Common myeloid progenitor, CD34-positive (primary cell): ENCODE results near the gene FRS2.

Experiments used
- CTCF ChIA-PET: fragments of 350-600 bp; sonication (Branson Sonifier 250); formaldehyde crosslinking; loops from one replicate; lab custom pipeline; 2021; ENCODE audit warnings: antibody characterized with exemption; lab: Charles Lee
- POLR2A ChIA-PET: fragments of 350-600 bp; sonication (Branson Sonifier 250); formaldehyde crosslinking; loops from one replicate; lab custom pipeline; 2021; ENCODE audit warnings: antibody characterized with exemption; lab: Charles Lee
- DNase-seq, 3 donors: peaks; one replicate each; pipeline versions ENCODE4 v3.0.0 to v3.0.0-alpha.2; 2013
- H3K27ac ChIP-seq, 2 experiments: 1 replicate in 1 of 2; 2 replicates in 1 of 2; pipeline ENCODE4 v1.7.0; 2013; ENCODE audit warnings: inconsistent platforms in 2 of 2, low read length in 2 of 2, mild to moderate bottlenecking in 2 of 2, low read depth in 1 of 2, moderate library complexity in 1 of 2; ENCODE audit not compliant: severe bottlenecking in 2 of 2, insufficient read depth in 1 of 2, poor library complexity in 1 of 2
- H3K27me3 ChIP-seq, 5 experiments: replicated peaks in 2 of 5; 1 replicate in 3 of 5; 2 replicates in 2 of 5; pipeline versions ENCODE4 v1.6.1 to v1.7.0; 2013; ENCODE audit warnings: low read length in 4 of 5, mild to moderate bottlenecking in 2 of 5, moderate library complexity in 2 of 5, inconsistent platforms in 1 of 5; ENCODE audit not compliant: insufficient read depth in 5 of 5, control insufficient read depth in 4 of 5
- H3K36me3 ChIP-seq, 4 experiments: 1 replicate in 2 of 4; 2 replicates in 2 of 4; pipeline versions ENCODE4 v1.6.1 to v1.7.0; 2013; ENCODE audit warnings: low read length in 3 of 4, control low read depth in 1 of 4, mild to moderate bottlenecking in 1 of 4; ENCODE audit not compliant: control insufficient read depth in 4 of 4, insufficient read depth in 4 of 4
- H3K4me1 ChIP-seq, 4 experiments: 1 replicate in 3 of 4; 2 replicates in 1 of 4; pipeline versions ENCODE4 v1.6.1 to v1.7.1; 2013; ENCODE audit warnings: low read length in 3 of 4, mild to moderate bottlenecking in 3 of 4, control low read depth in 1 of 4, inconsistent platforms in 1 of 4, moderate library complexity in 1 of 4; ENCODE audit not compliant: control insufficient read depth in 4 of 4, insufficient read depth in 4 of 4; ENCODE audit errors: control extremely low read depth in 1 of 4
- H3K4me3 ChIP-seq, 7 experiments: 1 replicate in 4 of 7; 2 replicates in 3 of 7; pipeline versions ENCODE4 v1.5.1 to v1.7.0; 2013; ENCODE audit warnings: mild to moderate bottlenecking in 7 of 7, low read length in 6 of 7, moderate library complexity in 6 of 7, inconsistent platforms in 2 of 7, low read depth in 2 of 7, control low read depth in 1 of 7; ENCODE audit not compliant: insufficient read depth in 4 of 7, control insufficient read depth in 1 of 7; ENCODE audit errors: extremely low read depth in 1 of 7
- H3K9me3 ChIP-seq, 5 experiments: 1 replicate in 4 of 5; 2 replicates in 1 of 5; pipeline versions ENCODE4 v1.6.1 to v1.7.1; 2013; ENCODE audit warnings: low read length in 4 of 5, mild to moderate bottlenecking in 2 of 5, inconsistent platforms in 1 of 5, low read depth in 1 of 5, moderate library complexity in 1 of 5; ENCODE audit not compliant: control insufficient read depth in 4 of 5, insufficient read depth in 2 of 5; ENCODE audit errors: control extremely low read depth in 1 of 5
- WGBS: methylation state at CpG from one replicate; pipeline ENCODE4 v1.1.5; 2013; ENCODE audit not compliant: insufficient coverage; 5-methylcytosine and 5-hydroxymethylcytosine counted together

Gene FRS2

GRCh38 chr12:69459477-69459876, 10.7 kb upstream of the FRS2 start:
- Histone ChIP-seq H3K4me3 (no peak overlapping the region), H3K36me3 (no peaks in the 10 kb centered on the region), H3K4me1 (no peaks in the 10 kb centered on the region), H3K27me3 (no peaks in the 10 kb centered on the region), H3K9me3 (no peaks in the 10 kb centered on the region), H3K27ac (no peak overlapping the region)
- CTCF ChIA-PET, result interaction anchor here (1.0 kb wide), 1 partner anchor 112 kb away, joined by 4 read pairs; no protein-coding TSS in a partner anchor
- 96% methylated on average over 3 of the region's 3 CpGs for WGBS
- DNase-seq, result no peak
- POLR2A ChIA-PET, result no interaction called here

GRCh38 chr12:69464428-69464827, 5.8 kb upstream of the FRS2 start:
- peak in 2 of 3 donors; percentile 54 to 64 for DNase-seq
- Histone ChIP-seq H3K4me1 (no peaks in the 10 kb centered on the region), H3K9me3 (no peaks in the 10 kb centered on the region), H3K36me3 (no peaks in the 10 kb centered on the region), H3K4me3 (no peak overlapping the region), H3K27me3 (no peaks in the 10 kb centered on the region), H3K27ac (no peak overlapping the region)
- WGBS, result 56% methylated on average over 1 of the region's 1 CpG
- ChIA-PET CTCF (interaction anchor here (0.6 to 0.9 kb wide), 2 partner anchors 9 to 105 kb away, joined by 3 read pairs; no protein-coding TSS in a partner anchor), POLR2A (no interaction called here)

GRCh38 chr12:69466867-69467266, 3.3 kb upstream of the FRS2 start:
- no peak for DNase-seq
- no peaks in the 10 kb centered on the region for H3K36me3 ChIP-seq
- H3K27me3 ChIP-seq, result no peaks in the 10 kb centered on the region
- peaks cover 11 to 16% (median 15%) of the 10 kb centered on the region in 4 experiments for H3K4me1 ChIP-seq
- H3K9me3 ChIP-seq, result no peaks in the 10 kb centered on the region
- 100% methylated on average over 1 of the region's 1 CpG for WGBS
- no peak overlapping the region for H3K4me3 ChIP-seq
- POLR2A ChIA-PET, result no interaction called here
- H3K27ac ChIP-seq, result no peak overlapping the region
- CTCF ChIA-PET, result interaction anchor here (1.0 kb wide), 1 partner anchor 73 kb away, joined by 3 read pairs; no protein-coding TSS in a partner anchor

- Histone ChIP-seq H3K27ac (no peak overlapping the region), H3K27me3 (no peaks in the 10 kb centered on the region), H3K4me3 (no peak overlapping the region), H3K36me3 (no peaks in the 10 kb centered on the region), H3K9me3 (no peaks in the 10 kb centered on the region), H3K4me1 (peaks cover 12 to 20% (median 18%) of the 10 kb centered on the region in 4 experiments)
- no peak for DNase-seq
- ChIA-PET CTCF (interaction anchor here (1.0 kb wide), 1 partner anchor 74 kb away, joined by 3 read pairs; no protein-coding TSS in a partner anchor), POLR2A (no interaction called here)
- WGBS, result 100% methylated on average over 1 of the region's 4 CpGs
Observed at GRCh38 chr12:69467366-69467765, 2.8 kb upstream of the FRS2 start.

- H3K4me1 ChIP-seq, result peaks cover 16 to 20% (median 18%) of the 10 kb centered on the region in 4 experiments
- WGBS, result 100% methylated on average over 3 of the region's 7 CpGs
- POLR2A ChIA-PET, result no interaction called here
- H3K27me3 ChIP-seq, result no peaks in the 10 kb centered on the region
- H3K9me3 ChIP-seq, result no peaks in the 10 kb centered on the region
- H3K27ac ChIP-seq, result no peak overlapping the region
- H3K36me3 ChIP-seq, result no peaks in the 10 kb centered on the region
- CTCF ChIA-PET, result no interaction called here
- no peak overlapping the region for H3K4me3 ChIP-seq
- DNase-seq, result peak in 1 of 3 donors; percentile 10
Observed at GRCh38 chr12:69468237-69469026, 1.8 kb upstream of the FRS2 start.

GRCh38 chr12:69469854-69470188, 367 bp upstream of the FRS2 start:
- Histone ChIP-seq H3K4me3 (peak overlapping the region; percentile 83 to 99 (median 92)), H3K27ac (peak overlapping the region; percentile 93 to 96), H3K36me3 (no peaks in the 10 kb centered on the region), H3K27me3 (no peaks in the 10 kb centered on the region), H3K9me3 (no peaks in the 10 kb centered on the region), H3K4me1 (peaks cover 16 to 20% (median 18%) of the 10 kb centered on the region in 4 experiments)
- peak in 1 of 3 donors; percentile 27 for DNase-seq
- 15% methylated on average over 5 of the region's 10 CpGs for WGBS
- ChIA-PET CTCF (interaction anchor here (1.3 to 1.9 kb wide), 2 partner anchors 11 to 101 kb away, joined by 3 to 12 read pairs; no protein-coding TSS in a partner anchor), POLR2A (interaction anchor here (1.1 kb wide), 1 partner anchor 100 kb away, joined by 4 read pairs; no protein-coding TSS in a partner anchor)

- POLR2A ChIA-PET, result interaction anchor here (1.1 kb wide), 1 partner anchor 98 kb away, joined by 4 read pairs; no protein-coding TSS in a partner anchor
- WGBS, result 0% methylated on average over 5 of the region's 7 CpGs
- peak overlapping the region; percentile 83 to 99 (median 92) for H3K4me3 ChIP-seq
- H3K27me3 ChIP-seq, result no peaks in the 10 kb centered on the region
- H3K27ac ChIP-seq, result peak overlapping the region; percentile 93 to 96
- H3K9me3 ChIP-seq, result no peaks in the 10 kb centered on the region
- CTCF ChIA-PET, result interaction anchor here (0.7 to 2.0 kb wide), 5 partner anchors 10 to 100 kb away, joined by 3 to 12 read pairs (median 4); no protein-coding TSS in a partner anchor
- peaks cover 16 to 22% (median 18%) of the 10 kb centered on the region in 4 experiments for H3K4me1 ChIP-seq
- H3K36me3 ChIP-seq, result peaks cover 0 to 3% (median 0%) of the 10 kb centered on the region in 4 experiments
- DNase-seq, result peak in 2 of 3 donors; percentile 57 to 61
Observed at GRCh38 chr12:69471076-69471430, 865 bp downstream of the FRS2 start.
